Loucy (cell line): ENCODE measurements around the gene MOAP1.
"Not testable (repeated sequence)": the region's sequence is repeated elsewhere in the genome, so short reads cannot be mapped to it uniquely, and the experiment has no call there.

ENCODE experiments used
- CTCF ChIP-seq: fragments of 200-600 bp; sonication (generic); conservative IDR thresholded peaks from 2 replicates; pipeline ENCODE4 v1.5.1; 2014; ENCODE audit warnings: mild to moderate bottlenecking, antibody characterized with exemption, low read length
- EZH2phosphoT487 ChIP-seq: fragments of 200-600 bp; IDR thresholded peaks from 2 replicates; pipeline ENCODE4 v1.6.1; 2018; ENCODE audit warnings: antibody characterized with exemption, mild to moderate bottlenecking, moderate library complexity, borderline replicate concordance

- TF ChIP-seq CTCF, EZH2phosphoT487: not testable (repeated sequence)
Observed at GRCh38 chr14:93158349-93158748, 26.3 kb downstream of the MOAP1 start.
